Kidney (tissue), 14 donors: ENCODE measurements around the gene ZBTB17. TPM values are rescaled to one million over a fixed set of nuclear protein-coding genes. Genes with fewer than 3 reads are reported as not detected.
"Not testable (repeated sequence)": the region's sequence is repeated elsewhere in the genome, so short reads cannot be mapped to it uniquely, and the experiment has no call there.

Source experiments
- DNase-seq, 5 donors: peaks; one replicate each; pipeline ENCODE4 v3.0.0-alpha.2; 2013 to 2020
- FAIRE-seq: peaks from 2 replicates; lab custom pipeline; 2012; peaks lifted over from hg19 to GRCh38; lab: Jason Lieb, UNC
- H3K27ac ChIP-seq, 2 donors: one replicate each; pipeline ENCODE4 v1.7.0; 2013; ENCODE audit warnings: low read depth in 2 of 2, low read length in 2 of 2, inconsistent platforms in 1 of 2
- H3K27me3 ChIP-seq: one replicate; pipeline ENCODE4 v1.7.1; 2013; ENCODE audit warnings: low read length, inconsistent platforms; ENCODE audit not compliant: control insufficient read depth, insufficient read depth
- H3K36me3 ChIP-seq, 3 donors: one replicate each; pipeline versions ENCODE4 v1.7.0 to v1.7.1; 2013; ENCODE audit warnings: low read length in 3 of 3, control low read depth in 1 of 3, inconsistent platforms in 1 of 3; ENCODE audit not compliant: insufficient read depth in 3 of 3, control insufficient read depth in 2 of 3
- H3K4me1 ChIP-seq, 3 donors: one replicate each; pipeline versions ENCODE4 v1.7.0 to v1.7.1; 2013; ENCODE audit warnings: low read length in 3 of 3, inconsistent platforms in 1 of 3, low read depth in 1 of 3; ENCODE audit not compliant: control insufficient read depth in 2 of 3, insufficient read depth in 2 of 3
- H3K4me3 ChIP-seq, 3 donors: one replicate each; pipeline versions ENCODE4 v1.7.0 to v1.8.1; 2013; ENCODE audit warnings: low read length in 3 of 3, control low read depth in 1 of 3, inconsistent platforms in 1 of 3
- H3K9ac ChIP-seq, 3 donors: one replicate each; pipeline versions ENCODE4 v1.7.0 to v1.7.1; 2013; ENCODE audit warnings: low read length in 3 of 3, control low read depth in 1 of 3, inconsistent platforms in 1 of 3
- H3K9me3 ChIP-seq, 3 donors: one replicate each; pipeline versions ENCODE4 v1.7.0 to v1.7.1; 2013; ENCODE audit warnings: low read length in 3 of 3, control low read depth in 1 of 3, inconsistent platforms in 1 of 3; ENCODE audit not compliant: control insufficient read depth in 2 of 3, insufficient read depth in 1 of 3
- CTCF ChIP-seq: IDR thresholded peaks from 3 replicates; pipeline ENCODE4 v1.5.1; 2012; ENCODE audit warnings: mild to moderate bottlenecking, moderate library complexity, borderline replicate concordance; ENCODE audit not compliant: insufficient read depth; ENCODE audit errors: extremely low read depth
- intact Hi-C: fragments of 100-400 bp; cut with DNase I; formaldehyde crosslinking; loops from one replicate; pipeline ENCODE4 v1.11.1; 2022
- polyA plus RNA-seq: library from polyadenylated mRNA; stranded (reverse); fragments of 350-450 nt; fragmentation: Illumina TruSeq; extraction: RNeasy Lipid Tissue Mini Kit (QIAGEN cat#74804); gene quantifications from one replicate; pipeline ENCODE4 v1.2.3, GENCODE V29; 2014; ENCODE audit warnings: low read depth, low replicate concordance; ENCODE audit not compliant: insufficient read depth
- total RNA-seq: library from RNA; stranded (reverse); fragmentation: NEBNext Ultra II Directional; extraction: Animal tissue kit (Norgen Biotek cat#: 25700); gene quantifications from one replicate; pipeline ENCODE4 v1.2.1, GENCODE V29; 2021
- donor health status: control.
- donor health status: control.
- donor health status: control.
- donor health status: control.
- donor health status: control.
- donor health status: DM: yes; HTN: yes; CAD: no.
- donor health status: Normal renal cell carcinoma (clear cell type).

Gene ZBTB17
- total and polyA plus RNA-seq, 2 donors from 2014 or later, result 33.1 to 41.5 TPM

- no peak for TF ChIP-seq CTCF
- Histone ChIP-seq H3K4me3 (no peak overlapping the region), H3K27ac (no peak overlapping the region), H3K36me3 (peaks cover 0 to 27% (median 6%) of the 10 kb centered on the region in 3 donors), H3K9ac (no peak overlapping the region), H3K4me1 (no peaks in the 10 kb centered on the region), H3K9me3 (no peaks in the 10 kb centered on the region), H3K27me3 (no peaks in the 10 kb centered on the region)
- DNase-seq (no peak), FAIRE-seq (no peak)
- intact Hi-C loops, result no loop called here
Measured at GRCh38 chr1:15916417-15916816, 59.5 kb downstream of the ZBTB17 start.

GRCh38 chr1:15915991-15916390 lies 59.9 kb downstream of the ZBTB17 start:
- intact Hi-C loops, result no loop called here
- no peak for FAIRE-seq

GRCh38 chr1:15913607-15914006 lies 62.3 kb downstream of the ZBTB17 start:
- intact Hi-C loops, FAIRE-seq, H3K27me3 ChIP-seq, DNase-seq, H3K9me3 ChIP-seq, H3K4me1 ChIP-seq, H3K9ac ChIP-seq, H3K27ac ChIP-seq, H3K4me3 ChIP-seq: not testable (repeated sequence)
- H3K36me3 ChIP-seq, result peaks cover 0 to 31% (median 8%) of the 10 kb centered on the region in 3 donors

More at GRCh38 chr1:15915991-15916390, 59.9 kb downstream of the ZBTB17 start:
- Histone ChIP-seq H3K36me3 (peaks cover 0 to 28% (median 7%) of the 10 kb centered on the region in 3 donors), H3K9me3 (no peaks in the 10 kb centered on the region), H3K4me3 (no peak overlapping the region), H3K27me3 (no peaks in the 10 kb centered on the region), H3K27ac (no peak overlapping the region), H3K4me1 (no peaks in the 10 kb centered on the region), H3K9ac (no peak overlapping the region)
- no peak for DNase-seq
- no peak for TF ChIP-seq CTCF

GRCh38 chr1:15911927-15912326 lies 64.0 kb downstream of the ZBTB17 start:
- DNase-seq, result peak in 2 of 5 donors; percentile 14 to 25
- no peak for TF ChIP-seq CTCF
- intact Hi-C loops, result no loop called here
- Histone ChIP-seq H3K9me3 (no peaks in the 10 kb centered on the region), H3K27ac (no peak overlapping the region), H3K9ac (no peak overlapping the region), H3K4me1 (no peaks in the 10 kb centered on the region), H3K27me3 (no peaks in the 10 kb centered on the region), H3K36me3 (peaks cover 0 to 23% (median 6%) of the 10 kb centered on the region in 3 donors), H3K4me3 (no peak overlapping the region)
- FAIRE-seq, result no peak
